Astrocyte (in vitro differentiated cells and primary cell): Measurements from ENCODE around the gene ZNF512. TPM values are rescaled to one million over a fixed set of nuclear protein-coding genes. Genes with fewer than 3 reads are reported as not detected.

Experiments
- DNase-seq: peaks from one replicate; pipeline ENCODE4 v3.0.0-alpha.2; 2010; ENCODE audit warnings: low read depth
- FAIRE-seq: peaks from 2 replicates; lab custom pipeline; 2011; peaks lifted over from hg19 to GRCh38; lab: Jason Lieb, UNC
- H2AFZ ChIP-seq: 2 replicates; pipeline ENCODE4 v1.6.0; 2012; ENCODE audit warnings: low read depth, low read length, inconsistent platforms
- H3K27ac ChIP-seq: 2 replicates; pipeline ENCODE4 v1.5.1; 2011; ENCODE audit warnings: low read depth, low read length, inconsistent platforms
- H3K27me3 ChIP-seq: 2 replicates; pipeline ENCODE4 v1.6.0; 2011; ENCODE audit warnings: low read length, inconsistent platforms; ENCODE audit not compliant: insufficient read depth
- H3K36me3 ChIP-seq: 2 replicates; pipeline ENCODE4 v1.5.1; 2011; ENCODE audit warnings: low read length, inconsistent platforms; ENCODE audit not compliant: insufficient read depth
- H3K4me1 ChIP-seq: 2 replicates; pipeline ENCODE4 v1.5.1; 2011; ENCODE audit warnings: low read length, inconsistent platforms; ENCODE audit not compliant: insufficient read depth
- H3K4me2 ChIP-seq: 2 replicates; pipeline ENCODE4 v1.6.0; 2012; ENCODE audit warnings: low read length, inconsistent platforms
- H3K4me3 ChIP-seq: 2 replicates; pipeline ENCODE4 v1.5.1; 2011; ENCODE audit warnings: low read depth, mild to moderate bottlenecking, low read length, inconsistent platforms; ENCODE audit not compliant: insufficient read depth
- H3K79me2 ChIP-seq: 2 replicates; pipeline ENCODE4 v1.6.0; 2012; ENCODE audit warnings: mild to moderate bottlenecking, low read length, inconsistent platforms; ENCODE audit not compliant: insufficient read depth
- H3K9ac ChIP-seq: 2 replicates; pipeline ENCODE4 v1.6.0; 2012; ENCODE audit warnings: mild to moderate bottlenecking, low read length, inconsistent platforms
- H3K9me3 ChIP-seq: 2 replicates; pipeline ENCODE4 v1.5.1; 2012; ENCODE audit warnings: low read depth, mild to moderate bottlenecking, low read length, inconsistent platforms; ENCODE audit not compliant: insufficient read depth
- H4K20me1 ChIP-seq: 2 replicates; pipeline ENCODE4 v1.6.0; 2012; ENCODE audit warnings: low read length, inconsistent platforms; ENCODE audit not compliant: insufficient read depth
- H3K27ac Mint-ChIP-seq: one replicate; pipeline ENCODE4 v1.8.0; 2021; ENCODE audit warnings: mild to moderate bottlenecking, mixed read lengths; ENCODE audit not compliant: unreplicated experiment
- H3K27me3 Mint-ChIP-seq: one replicate; pipeline ENCODE4 v1.8.0; 2021; ENCODE audit warnings: low read depth, mixed read lengths; ENCODE audit not compliant: unreplicated experiment
- H3K36me3 Mint-ChIP-seq: one replicate; pipeline ENCODE4 v1.8.0; 2021; ENCODE audit warnings: low read depth, mixed read lengths; ENCODE audit not compliant: unreplicated experiment
- H3K4me1 Mint-ChIP-seq: one replicate; pipeline ENCODE4 v1.8.0; 2021; ENCODE audit warnings: low read depth, mixed read lengths; ENCODE audit not compliant: unreplicated experiment
- H3K4me3 Mint-ChIP-seq: one replicate; pipeline ENCODE4 v1.8.0; 2021; ENCODE audit warnings: mild to moderate bottlenecking, moderate library complexity, mixed read lengths; ENCODE audit not compliant: unreplicated experiment
- H3K9me3 Mint-ChIP-seq: one replicate; pipeline ENCODE4 v1.8.0; 2021; ENCODE audit warnings: mild to moderate bottlenecking, mixed read lengths; ENCODE audit not compliant: unreplicated experiment
- CTCF ChIP-seq: IDR thresholded peaks from 2 replicates; pipeline ENCODE4 v1.5.1; 2011; ENCODE audit warnings: low read depth, mild to moderate bottlenecking, inconsistent platforms, low read length, moderate library complexity; ENCODE audit not compliant: insufficient read depth
- EZH2 ChIP-seq: IDR thresholded peaks from 2 replicates; pipeline ENCODE4 v1.6.1; 2012; ENCODE audit warnings: mild to moderate bottlenecking, low read length, inconsistent platforms; ENCODE audit not compliant: insufficient read depth
- total RNA-seq: library from RNA; stranded (reverse); gene quantifications from 2 replicates; pipeline ENCODE4 v1.2.1, GENCODE V29; 2021

The ZNF512 gene
- total RNA-seq, 1 donor from 2014 or later: 32.5 TPM

- Histone ChIP-seq H4K20me1 (peaks cover 23% of the 10 kb centered on the region), H3K79me2 (peaks cover 2% of the 10 kb centered on the region), H3K9me3 (no peaks in the 10 kb centered on the region), H3K27ac (peak overlapping the region; percentile 31), H3K27me3 (no peaks in the 10 kb centered on the region), H3K36me3 (peaks cover 58% of the 10 kb centered on the region), H3K9ac (no peak overlapping the region), H3K4me1 (peaks cover 28% of the 10 kb centered on the region), H3K4me2 (peak overlapping the region; percentile 1), H3K4me3 (no peak overlapping the region), H2AFZ (no peak overlapping the region)
- TF ChIP-seq EZH2 (no peak), CTCF (no peak)
- Mint-ChIP-seq H3K36me3 (peaks cover 9% of the 10 kb centered on the region), H3K27me3 (no peaks in the 10 kb centered on the region), H3K9me3 (no peaks in the 10 kb centered on the region), H3K4me1 (peaks cover 21% of the 10 kb centered on the region), H3K4me3 (no peak overlapping the region), H3K27ac (no peak overlapping the region)
- no peak for FAIRE-seq
- DNase-seq: no peak
Measured at GRCh38 chr2:27652341-27652740, 69.5 kb downstream of the ZNF512 start.

DNA sequence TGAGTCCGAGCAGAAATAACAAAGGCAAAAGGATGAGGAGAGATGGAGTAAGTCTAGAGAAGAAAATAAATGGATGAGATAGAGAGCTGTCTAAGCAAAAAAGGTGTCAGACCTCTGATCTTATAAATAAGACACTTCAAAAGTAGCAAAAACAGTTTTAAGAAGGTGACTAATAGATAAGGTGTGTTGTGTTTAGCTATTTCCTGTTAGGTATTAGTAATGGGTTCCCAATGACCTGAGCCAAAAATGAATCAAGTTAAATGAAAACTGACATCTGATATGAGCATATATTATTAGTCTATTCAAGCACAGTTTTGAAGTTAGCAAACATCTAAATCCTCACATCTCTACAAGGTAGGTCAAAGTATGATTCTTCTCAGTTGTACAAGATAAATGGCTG lies 69.9 kb downstream of the ZNF512 start:
- H3K4me1 ChIP-seq: peaks cover 28% of the 10 kb centered on the region
- peaks cover 11% of the 10 kb centered on the region for H3K36me3 Mint-ChIP-seq
- no peak overlapping the region for H2AFZ ChIP-seq
- H3K27ac ChIP-seq: peak overlapping the region; percentile 15
- H3K4me3 Mint-ChIP-seq: no peak overlapping the region
- H3K27ac Mint-ChIP-seq: no peak overlapping the region
- no peaks in the 10 kb centered on the region for H3K9me3 Mint-ChIP-seq
- H3K27me3 ChIP-seq: no peaks in the 10 kb centered on the region
- no peak overlapping the region for H3K9ac ChIP-seq
- DNase-seq (no peak), FAIRE-seq (no peak)
- H3K4me3 ChIP-seq: no peak overlapping the region
- H3K36me3 ChIP-seq: peaks cover 62% of the 10 kb centered on the region
- H3K4me1 Mint-ChIP-seq: peaks cover 17% of the 10 kb centered on the region
- no peaks in the 10 kb centered on the region for H3K9me3 ChIP-seq
- no peaks in the 10 kb centered on the region for H3K27me3 Mint-ChIP-seq
- H3K4me2 ChIP-seq: peak overlapping the region; percentile 1
- peaks cover 23% of the 10 kb centered on the region for H4K20me1 ChIP-seq
- peaks cover 2% of the 10 kb centered on the region for H3K79me2 ChIP-seq
- TF ChIP-seq EZH2 (no peak), CTCF (no peak)

DNA sequence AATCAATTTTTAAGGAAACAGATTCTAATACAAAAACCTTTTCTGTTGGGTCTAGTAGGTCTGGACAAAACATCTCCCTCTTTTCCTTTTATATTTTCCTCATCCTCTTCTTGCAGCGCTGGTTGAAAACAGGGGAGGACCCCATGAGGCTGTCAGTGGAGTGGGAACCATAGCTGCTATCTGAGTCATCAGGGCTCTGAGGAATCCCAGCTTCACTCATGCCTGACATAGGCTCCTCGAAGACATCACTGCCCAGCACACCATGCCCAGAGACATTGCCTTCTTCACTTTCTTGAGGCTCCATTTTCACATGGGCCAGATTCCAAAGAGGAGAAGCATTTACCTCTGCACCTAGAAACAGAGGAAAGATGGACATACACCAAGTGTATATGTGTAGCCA lies 70.6 kb downstream of the ZNF512 start:
- no peak overlapping the region for H3K4me3 Mint-ChIP-seq
- peaks cover 11% of the 10 kb centered on the region for H3K36me3 Mint-ChIP-seq
- DNase-seq (no peak), FAIRE-seq (no peak)
- H3K9me3 Mint-ChIP-seq: no peaks in the 10 kb centered on the region
- Histone ChIP-seq H3K4me3 (no peak overlapping the region), H3K9ac (no peak overlapping the region), H3K79me2 (peaks cover 2% of the 10 kb centered on the region), H2AFZ (no peak overlapping the region), H3K4me1 (peaks cover 28% of the 10 kb centered on the region), H3K36me3 (peaks cover 56% of the 10 kb centered on the region), H4K20me1 (peaks cover 23% of the 10 kb centered on the region), H3K4me2 (no peak overlapping the region), H3K27me3 (no peaks in the 10 kb centered on the region), H3K9me3 (no peaks in the 10 kb centered on the region), H3K27ac (peak overlapping the region; percentile 15)
- no peaks in the 10 kb centered on the region for H3K27me3 Mint-ChIP-seq
- no peak overlapping the region for H3K27ac Mint-ChIP-seq
- peaks cover 16% of the 10 kb centered on the region for H3K4me1 Mint-ChIP-seq
- TF ChIP-seq CTCF (no peak), EZH2 (no peak)
